ENCODE results near the gene USP6NL.

USP6NL gene

GRCh38 chr10:11612021-11613001 is 861 bp upstream of the USP6NL start:
- H3K27ac ChIP-seq (ENCODE audit: low read depth, low read length): peak overlapping the region; percentile 55
- H3K36me3 ChIP-seq (ENCODE audit: insufficient read depth, low read length): no peaks in the 10 kb centered on the region
- H3K4me1 ChIP-seq (ENCODE audit: insufficient read depth, low read length): peaks cover 6% of the 10 kb centered on the region
- H3K27me3 ChIP-seq (ENCODE audit: control insufficient read depth in 1 of 2, insufficient read depth in 2 of 2, low read length in 2 of 2): no peaks in the 10 kb centered on the region
- H3K9me3 ChIP-seq (ENCODE audit: low read length): no peaks in the 10 kb centered on the region
- peak overlapping the region; percentile 23 for H3K9ac ChIP-seq (ENCODE audit: low read length)
- H3K4me3 ChIP-seq (ENCODE audit: low read depth in 1 of 2, low read length in 2 of 2): peak overlapping the region; percentile 85 to 95

- Histone ChIP-seq H3K9me3 (ENCODE audit: low read length) (no peaks in the 10 kb centered on the region), H3K4me1 (ENCODE audit: insufficient read depth, low read length) (peaks cover 6% of the 10 kb centered on the region), H3K27me3 (ENCODE audit: control insufficient read depth in 1 of 2, insufficient read depth in 2 of 2, low read length in 2 of 2) (no peaks in the 10 kb centered on the region), H3K4me3 (ENCODE audit: low read depth in 1 of 2, low read length in 2 of 2) (peak overlapping the region; percentile 85 to 95), H3K36me3 (ENCODE audit: insufficient read depth, low read length) (no peaks in the 10 kb centered on the region), H3K27ac (ENCODE audit: low read depth, low read length) (peak overlapping the region; percentile 66), H3K9ac (ENCODE audit: low read length) (peak overlapping the region; percentile 78)
These were observed 613 bp downstream of the USP6NL start for GRCh38 chr10:11610826-11611247.

GRCh38 chr10:11610166-11610825 is 1.2 kb downstream of the USP6NL start:
- Histone ChIP-seq H3K9me3 (ENCODE audit: low read length) (no peaks in the 10 kb centered on the region), H3K36me3 (ENCODE audit: insufficient read depth, low read length) (no peaks in the 10 kb centered on the region), H3K4me3 (ENCODE audit: low read depth in 1 of 2, low read length in 2 of 2) (peak overlapping the region; percentile 85 to 95), H3K9ac (ENCODE audit: low read length) (peak overlapping the region; percentile 78), H3K27ac (ENCODE audit: low read depth, low read length) (peak overlapping the region; percentile 66), H3K27me3 (ENCODE audit: control insufficient read depth in 1 of 2, insufficient read depth in 2 of 2, low read length in 2 of 2) (no peaks in the 10 kb centered on the region), H3K4me1 (ENCODE audit: insufficient read depth, low read length) (peaks cover 6% of the 10 kb centered on the region)

- no peaks in the 10 kb centered on the region for H3K9me3 ChIP-seq (ENCODE audit: low read length)
- H3K27ac ChIP-seq (ENCODE audit: low read depth, low read length): no peak overlapping the region
- peaks cover 6% of the 10 kb centered on the region for H3K4me1 ChIP-seq (ENCODE audit: insufficient read depth, low read length)
- H3K27me3 ChIP-seq (ENCODE audit: control insufficient read depth in 1 of 2, insufficient read depth in 2 of 2, low read length in 2 of 2): no peaks in the 10 kb centered on the region
- H3K36me3 ChIP-seq (ENCODE audit: insufficient read depth, low read length): no peaks in the 10 kb centered on the region
- H3K4me3 ChIP-seq (ENCODE audit: low read depth in 1 of 2, low read length in 2 of 2): no peak overlapping the region
- no peak overlapping the region for H3K9ac ChIP-seq (ENCODE audit: low read length)
These were observed 1.9 kb downstream of the USP6NL start for GRCh38 chr10:11609492-11610093.

- no peaks in the 10 kb centered on the region for H3K27me3 ChIP-seq (ENCODE audit: control insufficient read depth in 1 of 2, insufficient read depth in 2 of 2, low read length in 2 of 2)
- no peak overlapping the region for H3K27ac ChIP-seq (ENCODE audit: low read depth, low read length)
- no peak overlapping the region for H3K9ac ChIP-seq (ENCODE audit: low read length)
- H3K36me3 ChIP-seq (ENCODE audit: insufficient read depth, low read length): no peaks in the 10 kb centered on the region
- peaks cover 6% of the 10 kb centered on the region for H3K4me1 ChIP-seq (ENCODE audit: insufficient read depth, low read length)
- H3K4me3 ChIP-seq (ENCODE audit: low read depth in 1 of 2, low read length in 2 of 2): no peak overlapping the region
- H3K9me3 ChIP-seq (ENCODE audit: low read length): no peaks in the 10 kb centered on the region
These were observed 2.4 kb downstream of the USP6NL start for GRCh38 chr10:11609052-11609451.

- no peak overlapping the region for H3K9ac ChIP-seq (ENCODE audit: low read length)
- peaks cover 6% of the 10 kb centered on the region for H3K4me1 ChIP-seq (ENCODE audit: insufficient read depth, low read length)
- no peak overlapping the region for H3K4me3 ChIP-seq (ENCODE audit: low read depth in 1 of 2, low read length in 2 of 2)
- H3K27me3 ChIP-seq (ENCODE audit: control insufficient read depth in 1 of 2, insufficient read depth in 2 of 2, low read length in 2 of 2): no peaks in the 10 kb centered on the region
- no peak overlapping the region for H3K27ac ChIP-seq (ENCODE audit: low read depth, low read length)
- no peaks in the 10 kb centered on the region for H3K36me3 ChIP-seq (ENCODE audit: insufficient read depth, low read length)
- H3K9me3 ChIP-seq (ENCODE audit: low read length): no peaks in the 10 kb centered on the region
These were observed 3.1 kb downstream of the USP6NL start for GRCh38 chr10:11608159-11609013.

GRCh38 chr10:11605807-11606408 is 5.5 kb downstream of the USP6NL start:
- H3K36me3 ChIP-seq (ENCODE audit: insufficient read depth, low read length): no peaks in the 10 kb centered on the region
- H3K9ac ChIP-seq (ENCODE audit: low read length): no peak overlapping the region
- H3K4me3 ChIP-seq (ENCODE audit: low read depth in 1 of 2, low read length in 2 of 2): no peak overlapping the region
- no peak overlapping the region for H3K27ac ChIP-seq (ENCODE audit: low read depth, low read length)
- peaks cover 6% of the 10 kb centered on the region for H3K4me1 ChIP-seq (ENCODE audit: insufficient read depth, low read length)
- no peaks in the 10 kb centered on the region for H3K27me3 ChIP-seq (ENCODE audit: control insufficient read depth in 1 of 2, insufficient read depth in 2 of 2, low read length in 2 of 2)
- no peaks in the 10 kb centered on the region for H3K9me3 ChIP-seq (ENCODE audit: low read length)

GRCh38 chr10:11604865-11605650 is 6.4 kb downstream of the USP6NL start:
- Histone ChIP-seq H3K27ac (ENCODE audit: low read depth, low read length) (no peak overlapping the region), H3K36me3 (ENCODE audit: insufficient read depth, low read length) (no peaks in the 10 kb centered on the region), H3K4me3 (ENCODE audit: low read depth in 1 of 2, low read length in 2 of 2) (no peak overlapping the region), H3K9me3 (ENCODE audit: low read length) (no peaks in the 10 kb centered on the region), H3K9ac (ENCODE audit: low read length) (no peak overlapping the region), H3K4me1 (ENCODE audit: insufficient read depth, low read length) (peaks cover 6% of the 10 kb centered on the region), H3K27me3 (ENCODE audit: control insufficient read depth in 1 of 2, insufficient read depth in 2 of 2, low read length in 2 of 2) (no peaks in the 10 kb centered on the region)

- no peak overlapping the region for H3K4me3 ChIP-seq (ENCODE audit: low read depth in 1 of 2, low read length in 2 of 2)
- no peaks in the 10 kb centered on the region for H3K36me3 ChIP-seq (ENCODE audit: insufficient read depth, low read length)
- H3K27ac ChIP-seq (ENCODE audit: low read depth, low read length): no peak overlapping the region
- H3K27me3 ChIP-seq (ENCODE audit: control insufficient read depth in 1 of 2, insufficient read depth in 2 of 2, low read length in 2 of 2): no peaks in the 10 kb centered on the region
- no peaks in the 10 kb centered on the region for H3K4me1 ChIP-seq (ENCODE audit: insufficient read depth, low read length)
- no peak overlapping the region for H3K9ac ChIP-seq (ENCODE audit: low read length)
- H3K9me3 ChIP-seq (ENCODE audit: low read length): no peaks in the 10 kb centered on the region
These were observed 7.7 kb downstream of the USP6NL start for GRCh38 chr10:11603741-11604140.

GRCh38 chr10:11602919-11603523 is 8.4 kb downstream of the USP6NL start:
- H3K27me3 ChIP-seq (ENCODE audit: control insufficient read depth in 1 of 2, insufficient read depth in 2 of 2, low read length in 2 of 2): no peaks in the 10 kb centered on the region
- no peaks in the 10 kb centered on the region for H3K4me1 ChIP-seq (ENCODE audit: insufficient read depth, low read length)
- no peaks in the 10 kb centered on the region for H3K9me3 ChIP-seq (ENCODE audit: low read length)
- H3K9ac ChIP-seq (ENCODE audit: low read length): no peak overlapping the region
- no peak overlapping the region for H3K4me3 ChIP-seq (ENCODE audit: low read depth in 1 of 2, low read length in 2 of 2)
- no peaks in the 10 kb centered on the region for H3K36me3 ChIP-seq (ENCODE audit: insufficient read depth, low read length)
- H3K27ac ChIP-seq (ENCODE audit: low read depth, low read length): no peak overlapping the region

Measured in muscle layer of colon (tissue), 2 donors.